GM12878 (cell line): Measurements from ENCODE around the gene NEK5.

ENCODE experiments used
- ATF3 ChIP-seq: IDR thresholded peaks from 2 replicates; pipeline ENCODE4 v1.6.1; 2011; ENCODE audit warnings: low read depth, mild to moderate bottlenecking, low read length, moderate library complexity, borderline replicate concordance; ENCODE audit errors: extremely low read depth
- MTA3 ChIP-seq: IDR thresholded peaks from 2 replicates; pipeline ENCODE4 v1.6.1; 2012; ENCODE audit warnings: low read length, inconsistent platforms, borderline replicate concordance
- POLR2A ChIP-seq: IDR thresholded peaks from 2 replicates; pipeline ENCODE4 v1.6.1; 2011; ENCODE audit warnings: low read depth, mild to moderate bottlenecking, low read length
- POU2F2 ChIP-seq: IDR thresholded peaks from 3 replicates; pipeline ENCODE4 v1.6.1; 2011; ENCODE audit warnings: low read depth, mild to moderate bottlenecking, low read length, borderline replicate concordance
- SP1 ChIP-seq: IDR thresholded peaks from one replicate; pipeline ENCODE4 v1.6.1; 2011; ENCODE audit warnings: low read depth, low read length
- TAF1 ChIP-seq: IDR thresholded peaks from 2 replicates; pipeline ENCODE4 v1.6.1; 2011; ENCODE audit warnings: mild to moderate bottlenecking, low read depth, low read length, borderline replicate concordance
- TF ChIP-seq, protein P1 (sequence below), 3 experiments: IDR thresholded peaks in 2 of 3; conservative IDR thresholded peaks in 1 of 3; 2 replicates each; pipeline ENCODE4 v1.5.1; 2011; ENCODE audit warnings: low read depth in 3 of 3, low read length in 3 of 3, mild to moderate bottlenecking in 3 of 3, control low read depth in 2 of 3, moderate library complexity in 2 of 3, inconsistent platforms in 1 of 3, mixed read lengths in 1 of 3; ENCODE audit not compliant: control insufficient read depth in 2 of 3, insufficient read depth in 1 of 3; ENCODE audit errors: extremely low read depth in 1 of 3
- TF ChIP-seq, protein P2 (sequence below): IDR thresholded peaks from 2 replicates; pipeline ENCODE4 v1.6.1; 2012; ENCODE audit warnings: improper control_type of control experiment, low read depth, low read length; ENCODE audit not compliant: insufficient replicate concordance
- TF ChIP-seq, protein P3 (sequence below): fragments of 450-650 bp; IDR thresholded peaks from 2 replicates; pipeline ENCODE4 v1.6.1; 2016; ENCODE audit warnings: mild to moderate bottlenecking, moderate library complexity, borderline replicate concordance

- TF ChIP-seq, protein P1, sequence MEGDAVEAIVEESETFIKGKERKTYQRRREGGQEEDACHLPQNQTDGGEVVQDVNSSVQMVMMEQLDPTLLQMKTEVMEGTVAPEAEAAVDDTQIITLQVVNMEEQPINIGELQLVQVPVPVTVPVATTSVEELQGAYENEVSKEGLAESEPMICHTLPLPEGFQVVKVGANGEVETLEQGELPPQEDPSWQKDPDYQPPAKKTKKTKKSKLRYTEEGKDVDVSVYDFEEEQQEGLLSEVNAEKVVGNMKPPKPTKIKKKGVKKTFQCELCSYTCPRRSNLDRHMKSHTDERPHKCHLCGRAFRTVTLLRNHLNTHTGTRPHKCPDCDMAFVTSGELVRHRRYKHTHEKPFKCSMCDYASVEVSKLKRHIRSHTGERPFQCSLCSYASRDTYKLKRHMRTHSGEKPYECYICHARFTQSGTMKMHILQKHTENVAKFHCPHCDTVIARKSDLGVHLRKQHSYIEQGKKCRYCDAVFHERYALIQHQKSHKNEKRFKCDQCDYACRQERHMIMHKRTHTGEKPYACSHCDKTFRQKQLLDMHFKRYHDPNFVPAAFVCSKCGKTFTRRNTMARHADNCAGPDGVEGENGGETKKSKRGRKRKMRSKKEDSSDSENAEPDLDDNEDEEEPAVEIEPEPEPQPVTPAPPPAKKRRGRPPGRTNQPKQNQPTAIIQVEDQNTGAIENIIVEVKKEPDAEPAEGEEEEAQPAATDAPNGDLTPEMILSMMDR (IDR thresholded peaks at IDR 0.05 in 2 of 3, conservative IDR thresholded peaks at IDR 0.05 in 1 of 3; ENCODE audit: control insufficient read depth in 2 of 3, extremely low read depth in 1 of 3, insufficient read depth in 1 of 3, low read depth in 3 of 3, low read length in 3 of 3): no peak
- no peak for TF ChIP-seq TAF1
- no peak for TF ChIP-seq POU2F2
- TF ChIP-seq, protein P2, sequence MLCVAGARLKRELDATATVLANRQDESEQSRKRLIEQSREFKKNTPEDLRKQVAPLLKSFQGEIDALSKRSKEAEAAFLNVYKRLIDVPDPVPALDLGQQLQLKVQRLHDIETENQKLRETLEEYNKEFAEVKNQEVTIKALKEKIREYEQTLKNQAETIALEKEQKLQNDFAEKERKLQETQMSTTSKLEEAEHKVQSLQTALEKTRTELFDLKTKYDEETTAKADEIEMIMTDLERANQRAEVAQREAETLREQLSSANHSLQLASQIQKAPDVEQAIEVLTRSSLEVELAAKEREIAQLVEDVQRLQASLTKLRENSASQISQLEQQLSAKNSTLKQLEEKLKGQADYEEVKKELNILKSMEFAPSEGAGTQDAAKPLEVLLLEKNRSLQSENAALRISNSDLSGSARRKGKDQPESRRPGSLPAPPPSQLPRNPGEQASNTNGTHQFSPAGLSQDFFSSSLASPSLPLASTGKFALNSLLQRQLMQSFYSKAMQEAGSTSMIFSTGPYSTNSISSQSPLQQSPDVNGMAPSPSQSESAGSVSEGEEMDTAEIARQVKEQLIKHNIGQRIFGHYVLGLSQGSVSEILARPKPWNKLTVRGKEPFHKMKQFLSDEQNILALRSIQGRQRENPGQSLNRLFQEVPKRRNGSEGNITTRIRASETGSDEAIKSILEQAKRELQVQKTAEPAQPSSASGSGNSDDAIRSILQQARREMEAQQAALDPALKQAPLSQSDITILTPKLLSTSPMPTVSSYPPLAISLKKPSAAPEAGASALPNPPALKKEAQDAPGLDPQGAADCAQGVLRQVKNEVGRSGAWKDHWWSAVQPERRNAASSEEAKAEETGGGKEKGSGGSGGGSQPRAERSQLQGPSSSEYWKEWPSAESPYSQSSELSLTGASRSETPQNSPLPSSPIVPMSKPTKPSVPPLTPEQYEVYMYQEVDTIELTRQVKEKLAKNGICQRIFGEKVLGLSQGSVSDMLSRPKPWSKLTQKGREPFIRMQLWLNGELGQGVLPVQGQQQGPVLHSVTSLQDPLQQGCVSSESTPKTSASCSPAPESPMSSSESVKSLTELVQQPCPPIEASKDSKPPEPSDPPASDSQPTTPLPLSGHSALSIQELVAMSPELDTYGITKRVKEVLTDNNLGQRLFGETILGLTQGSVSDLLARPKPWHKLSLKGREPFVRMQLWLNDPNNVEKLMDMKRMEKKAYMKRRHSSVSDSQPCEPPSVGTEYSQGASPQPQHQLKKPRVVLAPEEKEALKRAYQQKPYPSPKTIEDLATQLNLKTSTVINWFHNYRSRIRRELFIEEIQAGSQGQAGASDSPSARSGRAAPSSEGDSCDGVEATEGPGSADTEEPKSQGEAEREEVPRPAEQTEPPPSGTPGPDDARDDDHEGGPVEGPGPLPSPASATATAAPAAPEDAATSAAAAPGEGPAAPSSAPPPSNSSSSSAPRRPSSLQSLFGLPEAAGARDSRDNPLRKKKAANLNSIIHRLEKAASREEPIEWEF: no peak
- no peak for TF ChIP-seq MTA3
- no peak for TF ChIP-seq POLR2A
- TF ChIP-seq SP1: no peak
- TF ChIP-seq, protein P3, sequence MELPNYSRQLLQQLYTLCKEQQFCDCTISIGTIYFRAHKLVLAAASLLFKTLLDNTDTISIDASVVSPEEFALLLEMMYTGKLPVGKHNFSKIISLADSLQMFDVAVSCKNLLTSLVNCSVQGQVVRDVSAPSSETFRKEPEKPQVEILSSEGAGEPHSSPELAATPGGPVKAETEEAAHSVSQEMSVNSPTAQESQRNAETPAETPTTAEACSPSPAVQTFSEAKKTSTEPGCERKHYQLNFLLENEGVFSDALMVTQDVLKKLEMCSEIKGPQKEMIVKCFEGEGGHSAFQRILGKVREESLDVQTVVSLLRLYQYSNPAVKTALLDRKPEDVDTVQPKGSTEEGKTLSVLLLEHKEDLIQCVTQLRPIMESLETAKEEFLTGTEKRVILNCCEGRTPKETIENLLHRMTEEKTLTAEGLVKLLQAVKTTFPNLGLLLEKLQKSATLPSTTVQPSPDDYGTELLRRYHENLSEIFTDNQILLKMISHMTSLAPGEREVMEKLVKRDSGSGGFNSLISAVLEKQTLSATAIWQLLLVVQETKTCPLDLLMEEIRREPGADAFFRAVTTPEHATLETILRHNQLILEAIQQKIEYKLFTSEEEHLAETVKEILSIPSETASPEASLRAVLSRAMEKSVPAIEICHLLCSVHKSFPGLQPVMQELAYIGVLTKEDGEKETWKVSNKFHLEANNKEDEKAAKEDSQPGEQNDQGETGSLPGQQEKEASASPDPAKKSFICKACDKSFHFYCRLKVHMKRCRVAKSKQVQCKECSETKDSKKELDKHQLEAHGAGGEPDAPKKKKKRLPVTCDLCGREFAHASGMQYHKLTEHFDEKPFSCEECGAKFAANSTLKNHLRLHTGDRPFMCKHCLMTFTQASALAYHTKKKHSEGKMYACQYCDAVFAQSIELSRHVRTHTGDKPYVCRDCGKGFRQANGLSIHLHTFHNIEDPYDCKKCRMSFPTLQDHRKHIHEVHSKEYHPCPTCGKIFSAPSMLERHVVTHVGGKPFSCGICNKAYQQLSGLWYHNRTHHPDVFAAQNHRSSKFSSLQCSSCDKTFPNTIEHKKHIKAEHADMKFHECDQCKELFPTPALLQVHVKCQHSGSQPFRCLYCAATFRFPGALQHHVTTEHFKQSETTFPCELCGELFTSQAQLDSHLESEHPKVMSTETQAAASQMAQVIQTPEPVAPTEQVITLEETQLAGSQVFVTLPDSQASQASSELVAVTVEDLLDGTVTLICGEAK: no peak
- TF ChIP-seq ATF3: no peak
These were observed 18.4 kb upstream of the NEK5 start for GRCh38 chr13:52147225-52147624.
